Gastroesophageal sphincter (tissue), 4 donors: ENCODE measurements around the gene DFFB. TPM values are rescaled to one million over a fixed set of nuclear protein-coding genes. Genes with fewer than 3 reads are reported as not detected.

Experiments used
- ATAC-seq: fragments of 150-250 bp; one replicate; pipeline ENCODE4 v1.9.1; 2016; ENCODE audit warnings: mild to moderate bottlenecking, moderate library complexity
- H3K27ac ChIP-seq, 4 donors: fragments of 200-600 bp; sonication (generic) in 3 of 4; 1 replicate in 3 of 4; 2 replicates in 1 of 4; pipeline ENCODE4 v1.5.1; 2016 to 2019
- H3K27me3 ChIP-seq: fragments of 200-600 bp; sonication (generic); one replicate; pipeline ENCODE4 v1.5.1; 2019
- H3K36me3 ChIP-seq, 2 donors: fragments of 200-600 bp; sonication (generic); one replicate each; pipeline ENCODE4 v1.5.1; 2019; ENCODE audit warnings: control low read depth in 1 of 2
- H3K4me1 ChIP-seq, 3 donors: fragments of 200-600 bp; sonication (generic); 1 replicate in 2 of 3; 2 replicates in 1 of 3; pipeline ENCODE4 v1.5.1; 2016 to 2019; ENCODE audit warnings: control low read depth in 2 of 3
- H3K4me3 ChIP-seq, 2 donors: fragments of 200-600 bp; sonication (generic); one replicate each; pipeline ENCODE4 v1.5.1; 2019; ENCODE audit warnings: mild to moderate bottlenecking in 1 of 2, moderate library complexity in 1 of 2
- H3K9me3 ChIP-seq, 3 donors: fragments of 200-600 bp; sonication (generic); one replicate each; pipeline ENCODE4 v1.5.1; 2017 to 2019; ENCODE audit warnings: control low read depth in 2 of 3
- CTCF ChIP-seq, 4 experiments: fragments of 200-600 bp in 2 of 4; fragments of 450-650 bp in 2 of 4; sonication (generic) in 1 of 4; IDR thresholded peaks; one replicate each; pipeline ENCODE4 v1.5.1; 2017 to 2019; ENCODE audit warnings: antibody characterized with exemption in 4 of 4, mild to moderate bottlenecking in 2 of 4, moderate library complexity in 2 of 4
- EP300 ChIP-seq: sonication (generic); formaldehyde crosslinking; IDR thresholded peaks from one replicate; pipeline ENCODE4 v1.6.1; 2017; ENCODE audit warnings: antibody characterized with exemption, mild to moderate bottlenecking
- POLR2A ChIP-seq, 2 donors: fragments of 450-650 bp; IDR thresholded peaks; one replicate each; pipeline ENCODE4 v1.6.1; 2017; ENCODE audit warnings: antibody characterized with exemption in 2 of 2, mild to moderate bottlenecking in 2 of 2, moderate library complexity in 1 of 2
- POLR2AphosphoS5 ChIP-seq: sonication (generic); formaldehyde crosslinking; IDR thresholded peaks from one replicate; pipeline ENCODE4 v1.6.1; 2017; ENCODE audit warnings: antibody characterized with exemption
- WGBS, 2 donors: methylation state at CpG; one replicate each; pipeline ENCODE4 v1.1.5; 2018; ENCODE audit warnings: low coverage in 1 of 2; 5-methylcytosine and 5-hydroxymethylcytosine counted together
- total RNA-seq, 4 donors: library from RNA; depleted of rRNA; stranded (reverse); fragments of >200 nt; gene quantifications; one replicate each; pipeline ENCODE4 v1.1.0, GENCODE V29; 2016

Gene DFFB
- total RNA-seq, 4 donors from 2014 or later, result 1.9 to 14.6 (median 7.7) TPM

DNA sequence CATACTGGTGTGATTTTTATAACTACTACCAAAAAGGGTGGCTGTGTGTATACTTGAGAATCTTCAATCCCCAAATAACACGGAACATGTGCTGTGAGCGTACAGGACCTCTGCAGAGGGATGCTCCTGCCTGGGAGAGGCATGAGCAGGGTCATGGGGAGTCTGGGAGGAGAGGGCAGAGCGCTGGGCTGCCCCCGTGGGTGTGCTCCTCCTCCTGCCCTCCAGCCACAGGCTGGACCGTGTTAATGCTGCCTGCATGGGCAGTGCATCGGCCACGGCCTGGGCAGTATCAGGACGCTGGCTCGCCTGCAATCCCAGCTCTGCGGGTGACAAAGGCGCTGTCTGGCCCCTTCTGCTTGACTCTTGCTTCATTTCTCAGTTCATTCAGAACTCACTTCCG, 6.4 kb upstream of the DFFB start:
- no peaks in the 10 kb centered on the region for H3K27me3 ChIP-seq
- WGBS, 2 donors, result 88 to 100% methylated on average over 2 to 4 of the region's 12 CpGs
- H3K27ac ChIP-seq, result no peak overlapping the region
- no peak overlapping the region for H3K4me3 ChIP-seq
- H3K36me3 ChIP-seq, result peaks cover 0 to 62% of the 10 kb centered on the region in 2 donors
- no peaks in the 10 kb centered on the region for H3K9me3 ChIP-seq
- H3K4me1 ChIP-seq, result peaks cover 0 to 8% (median 5%) of the 10 kb centered on the region in 3 donors
- TF ChIP-seq EP300 (no peak), POLR2A (IDR thresholded peaks at IDR 0.05) (no peak), POLR2AphosphoS5 (no peak), CTCF (IDR thresholded peaks at IDR 0.05) (no peak)
- no peak for ATAC-seq

- H3K4me1 ChIP-seq, result peaks cover 0 to 13% (median 9%) of the 10 kb centered on the region in 3 donors
- H3K27ac ChIP-seq, result no peak overlapping the region
- H3K27me3 ChIP-seq, result no peaks in the 10 kb centered on the region
- TF ChIP-seq CTCF (IDR thresholded peaks at IDR 0.05) (no peak), EP300 (no peak), POLR2AphosphoS5 (no peak), POLR2A (IDR thresholded peaks at IDR 0.05) (no peak)
- ATAC-seq, result no peak
- H3K4me3 ChIP-seq, result no peak overlapping the region
- 79 to 96% methylated on average over 2 to 6 of the region's 6 CpGs for whole genome bisulfite sequencing, 2 donors
- no peaks in the 10 kb centered on the region for H3K9me3 ChIP-seq
- peaks cover 0 to 59% of the 10 kb centered on the region in 2 donors for H3K36me3 ChIP-seq
These were observed 6.0 kb upstream of the DFFB start for GRCh38 chr1:3851292-3851691.

GRCh38 chr1:3852091-3852490, 5.2 kb upstream of the DFFB start:
- 0 to 87% methylated on average over 1 to 9 of the region's 12 CpGs for WGBS, 2 donors
- no peaks in the 10 kb centered on the region for H3K27me3 ChIP-seq
- ATAC-seq, result no peak

DNA sequence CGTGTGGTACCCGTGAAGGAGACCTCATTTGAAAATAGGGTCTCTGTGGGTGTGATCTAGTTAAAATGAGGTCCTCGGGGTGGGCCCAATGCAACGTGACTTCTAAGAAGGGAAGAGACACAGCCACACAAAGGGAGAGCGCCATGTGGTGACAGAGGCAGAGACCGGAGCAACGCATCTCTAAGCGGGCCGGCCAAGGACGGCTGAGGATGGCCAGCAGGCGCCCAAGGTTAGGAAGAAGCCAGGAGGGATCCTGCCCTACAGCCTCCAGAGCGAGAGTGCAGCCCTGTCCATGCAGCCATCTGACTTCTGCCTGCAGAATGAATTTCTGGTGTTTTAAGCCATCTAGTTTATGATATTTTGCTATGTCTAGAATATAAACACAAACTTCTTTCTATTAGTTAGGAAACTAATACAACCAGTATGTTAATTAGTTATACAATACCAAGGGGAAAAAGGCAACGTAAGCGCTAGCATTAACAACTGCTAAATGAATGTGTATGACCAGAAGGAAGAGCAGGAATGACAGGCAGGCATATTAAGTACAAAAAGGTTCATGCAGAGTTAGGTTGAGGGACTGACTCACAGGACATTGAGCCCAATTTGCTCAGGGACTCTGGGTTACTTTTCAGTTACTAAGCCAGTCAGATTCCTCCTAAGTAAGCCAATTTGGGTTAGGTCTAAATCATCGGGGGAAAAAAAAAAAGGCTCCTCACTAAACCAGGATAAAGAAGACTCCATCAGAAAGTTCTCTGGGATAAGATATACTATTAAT, 4.4 kb upstream of the DFFB start:
- Histone ChIP-seq H3K4me3 (no peak overlapping the region), H3K27me3 (no peaks in the 10 kb centered on the region), H3K36me3 (peaks cover 0 to 43% of the 10 kb centered on the region in 2 donors), H3K4me1 (peaks cover 0 to 21% (median 13%) of the 10 kb centered on the region in 3 donors), H3K9me3 (no peaks in the 10 kb centered on the region), H3K27ac (no peak overlapping the region)
- 74 to 85% methylated on average over 5 to 14 of the region's 15 CpGs for WGBS, 2 donors
- no peak for TF ChIP-seq CTCF (IDR thresholded peaks at IDR 0.05)
- TF ChIP-seq POLR2AphosphoS5, result no peak
- no peak for TF ChIP-seq POLR2A (IDR thresholded peaks at IDR 0.05)
- TF ChIP-seq EP300, result no peak
- ATAC-seq, result no peak

More at GRCh38 chr1:3852091-3852490, 5.2 kb upstream of the DFFB start:
- Histone ChIP-seq H3K4me1 (peaks cover 0 to 15% (median 10%) of the 10 kb centered on the region in 3 donors), H3K36me3 (peaks cover 0 to 51% of the 10 kb centered on the region in 2 donors), H3K4me3 (no peak overlapping the region), H3K27ac (no peak overlapping the region), H3K9me3 (no peaks in the 10 kb centered on the region)
- no peak for TF ChIP-seq CTCF (IDR thresholded peaks at IDR 0.05)

DNA sequence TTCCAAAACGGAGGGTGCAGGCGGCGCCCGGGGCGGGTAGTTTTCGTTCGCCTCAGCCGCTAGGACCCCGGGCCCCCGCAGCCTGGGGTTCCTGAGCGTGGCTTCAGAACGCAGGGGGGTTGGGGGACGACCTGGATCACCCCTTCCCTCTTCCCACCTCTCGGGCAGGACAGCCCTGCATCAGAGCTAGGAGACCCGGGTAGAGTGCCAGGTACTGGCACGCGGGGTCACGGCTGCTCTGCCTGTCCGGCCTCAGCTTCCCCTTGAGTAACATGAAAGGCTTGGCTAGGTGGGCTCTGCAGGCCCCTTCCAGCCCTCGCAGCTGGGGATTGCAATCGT, 484 bp downstream of the DFFB start:
- TF ChIP-seq CTCF (IDR thresholded peaks at IDR 0.05), result no peak
- no peak for TF ChIP-seq POLR2AphosphoS5
- TF ChIP-seq POLR2A (IDR thresholded peaks at IDR 0.05), result no peak
- TF ChIP-seq EP300, result no peak
- Histone ChIP-seq H3K4me3 (peak overlapping the region; percentile 81 to 96), H3K4me1 (peaks cover 0 to 34% (median 17%) of the 10 kb centered on the region in 3 donors), H3K27me3 (no peaks in the 10 kb centered on the region), H3K27ac (peak overlapping the region; percentile 44 to 85 (median 84)), H3K9me3 (no peaks in the 10 kb centered on the region), H3K36me3 (peaks cover 0 to 13% of the 10 kb centered on the region in 2 donors)
- 33% methylated on average over 2 of the region's 21 CpGs; no CpG with 5 or more reads in 1 of the 2 donors for WGBS, 2 donors
- ATAC-seq, result no peak
